GM19099 (cell line): ENCODE measurements around the gene FCHO1.

Experiments
- POLR2A ChIP-seq: IDR thresholded peaks from 3 replicates; pipeline ENCODE4 v1.6.1; 2011; ENCODE audit warnings: low read depth; ENCODE audit not compliant: insufficient read length; ENCODE audit errors: extremely low read depth

The FCHO1 gene

GRCh38 chr19:17724655-17725054 lies 26.6 kb upstream of the FCHO1 start:
- TF ChIP-seq POLR2A, result no peak

GRCh38 chr19:17725422-17726078 lies 25.7 kb upstream of the FCHO1 start:
- TF ChIP-seq POLR2A, result no peak

DNA sequence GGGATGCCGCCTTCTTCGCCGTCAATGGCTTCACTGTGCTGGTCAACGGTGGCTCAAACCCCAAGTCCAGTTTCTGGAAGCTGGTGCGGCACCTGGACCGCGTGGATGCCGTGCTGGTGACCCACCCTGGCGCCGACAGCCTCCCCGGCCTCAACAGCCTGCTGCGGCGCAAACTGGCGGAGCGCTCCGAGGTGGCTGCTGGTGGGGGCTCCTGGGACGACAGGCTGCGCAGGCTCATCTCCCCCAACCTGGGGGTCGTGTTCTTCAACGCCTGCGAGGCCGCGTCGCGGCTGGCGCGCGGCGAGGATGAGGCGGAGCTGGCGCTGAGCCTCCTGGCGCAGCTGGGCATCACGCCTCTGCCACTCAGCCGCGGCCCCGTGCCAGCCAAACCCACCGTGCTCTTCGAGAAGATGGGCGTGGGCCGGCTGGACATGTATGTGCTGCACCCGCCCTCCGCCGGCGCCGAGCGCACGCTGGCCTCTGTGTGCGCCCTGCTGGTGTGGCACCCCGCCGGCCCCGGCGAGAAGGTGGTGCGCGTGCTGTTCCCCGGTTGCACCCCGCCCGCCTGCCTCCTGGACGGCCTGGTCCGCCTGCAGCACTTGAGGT lies 25.0 kb upstream of the FCHO1 start:
- no peak for TF ChIP-seq POLR2A

GRCh38 chr19:17726964-17727773 lies 24.1 kb upstream of the FCHO1 start:
- TF ChIP-seq POLR2A, result no peak

GRCh38 chr19:17727843-17728242 lies 23.4 kb upstream of the FCHO1 start:
- no peak for TF ChIP-seq POLR2A

DNA sequence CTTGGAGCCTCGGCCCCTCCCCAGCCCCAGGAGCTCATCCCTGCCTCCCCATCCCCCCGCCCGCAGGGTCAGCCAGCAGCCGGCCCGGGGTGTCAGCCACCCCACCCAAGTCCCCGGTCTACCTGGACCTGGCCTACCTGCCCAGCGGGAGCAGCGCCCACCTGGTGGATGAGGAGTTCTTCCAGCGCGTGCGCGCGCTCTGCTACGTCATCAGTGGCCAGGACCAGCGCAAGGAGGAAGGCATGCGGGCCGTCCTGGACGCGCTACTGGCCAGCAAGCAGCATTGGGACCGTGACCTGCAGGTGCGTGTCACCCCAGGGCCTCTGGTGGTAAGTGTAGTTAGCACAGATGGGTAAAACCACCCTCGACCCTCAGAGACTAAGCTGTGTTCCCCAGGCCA lies 18.1 kb upstream of the FCHO1 start:
- TF ChIP-seq POLR2A, result no peak

DNA sequence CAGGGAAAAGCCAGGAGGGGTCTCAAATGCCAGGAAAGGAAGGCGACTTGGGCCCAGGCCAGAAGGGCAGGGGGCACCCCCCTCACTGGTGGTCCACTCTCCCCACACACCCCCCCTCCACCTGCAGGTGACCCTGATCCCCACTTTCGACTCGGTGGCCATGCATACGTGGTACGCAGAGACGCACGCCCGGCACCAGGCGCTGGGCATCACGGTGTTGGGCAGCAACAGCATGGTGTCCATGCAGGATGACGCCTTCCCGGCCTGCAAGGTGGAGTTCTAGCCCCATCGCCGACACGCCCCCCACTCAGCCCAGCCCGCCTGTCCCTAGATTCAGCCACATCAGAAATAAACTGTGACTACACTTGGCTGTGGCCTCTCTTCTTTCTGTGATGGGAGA lies 17.1 kb upstream of the FCHO1 start:
- TF ChIP-seq POLR2A, result no peak

DNA sequence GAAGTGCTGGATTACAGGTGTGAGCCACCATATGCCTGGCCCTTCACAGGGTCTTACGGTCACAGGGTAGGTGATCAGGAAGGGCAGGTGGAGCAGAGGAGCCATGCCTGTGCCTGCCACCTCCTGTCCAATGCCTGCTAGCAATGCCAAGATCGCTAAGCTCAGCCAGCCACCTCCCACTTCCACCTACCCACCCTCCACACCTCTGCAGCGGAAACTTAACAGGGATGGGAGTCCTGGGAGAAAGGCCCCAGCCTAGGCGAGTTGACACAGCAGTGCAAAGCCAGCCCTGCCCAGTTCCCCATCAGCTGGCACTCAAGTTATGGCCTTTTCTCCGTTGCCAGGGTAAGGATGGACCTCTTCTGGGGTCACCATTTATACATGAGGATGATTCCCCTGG lies 15.9 kb upstream of the FCHO1 start:
- no peak for TF ChIP-seq POLR2A

DNA sequence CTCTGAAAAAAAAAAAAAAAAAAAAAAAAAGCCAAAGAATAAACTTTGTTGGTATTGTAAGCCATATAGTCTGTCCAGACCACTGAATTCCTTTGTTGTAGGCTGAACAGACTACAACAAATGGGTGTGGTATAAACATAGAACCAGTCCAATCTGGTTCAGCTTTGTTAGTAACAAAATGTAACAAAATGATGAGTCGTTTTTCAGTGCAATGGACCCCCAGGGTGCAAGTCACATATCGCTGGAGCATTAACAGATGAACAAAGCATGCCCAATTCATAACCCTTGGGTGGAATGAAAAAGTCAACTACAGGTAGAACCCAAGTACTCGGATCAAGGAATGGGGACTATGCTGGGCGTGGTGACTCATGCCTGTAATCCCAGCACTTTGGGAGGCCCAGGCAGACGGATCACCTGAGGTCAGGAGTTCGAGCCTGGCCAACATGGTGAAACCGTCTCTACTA lies 13.6 kb upstream of the FCHO1 start:
- no peak for TF ChIP-seq POLR2A

DNA sequence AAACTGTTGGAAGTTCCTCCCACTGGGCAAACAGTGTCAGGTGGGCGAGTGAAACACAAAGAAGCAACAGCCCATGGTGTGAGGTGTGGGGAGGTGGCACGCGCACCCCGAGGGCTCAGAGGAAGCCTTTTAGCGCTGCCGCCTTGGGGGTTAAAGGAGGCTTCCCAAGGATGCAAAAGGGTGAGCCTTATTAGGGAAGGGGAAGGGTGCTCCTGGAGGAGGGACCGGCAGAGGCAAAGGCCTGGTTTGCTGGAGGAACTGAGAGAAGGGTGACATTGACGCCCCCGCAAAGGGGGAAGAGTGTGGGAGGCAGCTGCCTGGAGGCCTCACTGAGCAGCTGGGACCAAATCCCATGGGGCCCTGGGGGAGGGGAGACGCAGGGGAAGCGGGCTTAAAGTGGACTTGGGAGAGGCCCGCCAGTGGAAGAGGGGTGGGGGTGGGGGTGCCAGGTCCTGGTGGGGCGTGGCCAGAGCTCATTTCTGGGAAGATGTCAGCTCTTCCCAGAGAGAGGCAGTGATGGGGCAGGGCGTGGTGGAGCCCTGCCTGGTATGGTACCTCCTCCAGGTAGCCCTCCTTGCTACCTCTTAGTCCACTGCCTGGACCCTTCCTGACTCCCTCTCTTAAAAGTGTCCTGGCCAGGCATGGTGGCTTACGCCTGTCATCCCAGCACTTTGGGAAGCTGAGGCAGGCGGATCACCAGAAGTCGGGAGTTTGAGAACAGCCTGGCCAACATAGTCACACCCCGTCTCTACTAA lies 12.0 kb upstream of the FCHO1 start:
- TF ChIP-seq POLR2A, result no peak

DNA sequence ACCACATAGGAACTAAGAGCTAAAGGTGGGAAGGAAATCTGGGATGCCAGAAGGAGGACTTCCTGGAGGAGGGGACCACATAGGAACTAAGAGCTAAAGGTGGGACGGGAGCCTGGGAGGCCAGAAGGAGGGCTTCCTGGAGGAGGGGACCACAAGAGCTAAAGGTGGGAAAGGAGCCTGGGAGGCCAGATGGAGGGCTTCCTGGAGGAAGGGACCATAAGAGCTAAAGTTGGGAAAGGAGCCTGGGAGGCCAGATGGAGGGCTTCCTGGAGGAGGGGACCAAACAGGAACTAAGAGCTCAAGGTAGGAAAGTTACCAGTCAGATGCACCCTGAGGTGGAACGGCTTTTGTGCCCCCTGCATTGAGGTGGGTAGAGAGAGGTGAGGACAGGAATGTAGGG lies 9.8 kb upstream of the FCHO1 start:
- no peak for TF ChIP-seq POLR2A

DNA sequence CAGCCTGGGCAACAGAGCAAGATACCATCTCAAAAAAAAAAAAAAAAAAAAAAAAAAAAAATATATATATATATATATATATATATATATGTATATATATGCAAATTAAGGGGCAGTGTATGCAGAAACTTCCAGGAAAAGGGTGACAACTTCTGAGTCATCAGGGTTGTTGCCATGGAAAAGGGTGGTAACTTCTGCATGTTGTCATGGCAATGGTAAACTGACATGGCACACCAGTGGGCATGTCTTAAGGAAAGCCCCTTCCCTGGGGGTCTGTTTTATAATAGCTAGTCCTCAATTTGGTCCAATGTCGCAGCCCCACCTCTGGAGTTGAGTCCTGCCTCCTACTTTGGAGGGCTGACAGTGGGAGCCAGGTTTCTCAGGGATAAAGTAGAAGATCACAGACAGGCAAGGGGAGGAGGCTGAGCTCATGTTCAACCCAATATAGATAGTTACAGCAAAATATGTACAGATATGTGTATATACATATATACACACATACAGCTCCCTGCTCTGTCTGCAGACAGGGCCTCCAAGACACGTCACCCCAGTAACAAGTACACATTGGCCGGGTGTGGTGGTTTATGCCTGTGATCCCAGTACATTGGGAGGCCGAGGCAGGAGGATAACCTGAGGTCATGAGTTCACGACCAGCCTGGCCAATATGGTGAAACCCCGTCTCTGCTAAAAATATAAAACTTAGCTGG lies 7.2 kb upstream of the FCHO1 start:
- no peak for TF ChIP-seq POLR2A

DNA sequence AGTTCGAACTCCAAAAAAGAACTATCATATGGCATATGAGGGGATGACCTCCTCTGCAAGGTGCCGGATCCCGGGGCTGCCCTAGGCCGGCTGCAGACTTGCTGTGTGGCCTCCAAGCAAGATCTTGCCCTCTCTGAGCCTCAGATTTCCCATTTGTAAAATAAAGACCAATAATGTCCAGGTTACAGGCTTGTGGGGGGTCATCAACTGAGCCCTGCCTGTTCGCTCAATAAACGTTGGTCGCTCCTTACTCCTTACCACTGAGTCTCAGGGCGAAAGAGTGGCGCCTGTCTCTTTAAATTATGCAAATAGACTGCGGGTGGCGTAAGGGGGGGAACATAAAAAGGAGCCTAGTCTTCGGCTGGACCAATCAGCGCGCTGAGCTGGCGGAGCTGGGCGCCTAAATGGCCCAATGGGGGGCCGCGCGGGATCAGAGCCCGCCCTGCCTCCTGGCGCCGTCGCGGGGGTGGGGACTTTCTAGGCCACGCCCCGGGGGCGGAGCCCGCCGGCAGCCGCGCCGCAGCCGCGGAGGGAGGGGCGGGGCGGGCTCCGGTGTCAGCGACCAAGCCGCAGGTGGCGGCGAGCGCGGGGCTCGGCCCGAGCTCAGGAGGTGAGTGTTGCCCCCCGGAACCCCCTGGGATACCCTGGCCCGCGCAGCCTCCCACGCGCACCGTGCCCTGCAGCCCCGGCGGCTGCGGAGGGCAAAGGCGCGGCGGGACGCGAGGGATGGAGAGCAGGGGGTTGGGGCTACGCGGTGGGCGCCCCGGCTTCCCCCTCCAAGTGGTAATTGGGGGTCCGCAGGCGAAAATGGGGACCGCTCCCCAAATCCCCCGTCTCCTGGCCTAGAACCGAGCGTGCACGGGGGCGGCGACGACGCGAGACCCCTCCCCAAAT lies 3.8 kb upstream of the FCHO1 start:
- peak; percentile 39 for TF ChIP-seq POLR2A
